Measurements from ENCODE around the gene WDR53. TPM values are rescaled to one million over a fixed set of nuclear protein-coding genes. Genes with fewer than 3 reads are reported as not detected.
A peak's percentile ranks its signal among the peaks of the same experiment; 100 is the strongest.
"Not testable (repeated sequence)": the region's sequence is repeated elsewhere in the genome, so short reads cannot be mapped to it uniquely, and the experiment has no call there.

The WDR53 gene
- total RNA-seq, 1 donor from 2014 or later: 10.1 TPM

DNA sequence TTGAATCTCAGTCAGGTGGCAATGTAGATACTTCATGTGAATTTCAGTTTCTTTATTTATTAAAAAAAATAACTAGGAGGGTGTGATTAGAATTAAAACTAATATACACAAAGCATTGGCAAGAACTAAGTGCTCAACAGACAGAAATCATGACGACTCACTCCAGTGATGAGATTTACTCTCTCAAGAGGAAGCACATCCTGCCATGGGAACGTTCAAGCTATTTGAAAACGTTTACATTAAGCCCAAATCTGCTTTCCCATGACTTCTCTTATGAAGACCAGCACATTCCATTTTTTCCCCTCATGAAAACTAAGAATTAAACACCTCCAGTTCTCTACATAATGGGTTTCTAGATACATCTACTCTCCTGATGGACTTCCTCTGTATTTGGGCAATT lies 8.5 kb downstream of the WDR53 start:
- no peak for DNase-seq (ENCODE audit: low spot score)

DNA sequence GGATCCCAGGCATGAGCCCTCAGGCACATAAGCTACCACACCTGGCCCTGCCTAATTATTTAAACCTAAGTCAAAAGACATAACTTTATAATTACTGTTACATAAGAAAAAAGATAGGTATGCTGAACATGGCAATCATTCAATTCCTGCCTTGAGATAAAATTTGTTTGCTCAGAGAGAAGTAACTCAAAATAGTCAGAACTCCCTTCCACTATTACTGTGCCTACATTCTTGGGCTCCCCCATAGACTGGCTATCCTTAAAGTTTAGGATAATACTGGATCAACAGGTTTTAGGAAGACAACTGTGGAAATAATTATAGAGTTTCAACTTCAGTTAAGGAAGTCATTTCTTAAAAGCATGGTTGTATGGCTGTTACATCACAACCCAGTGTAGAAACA lies 9.9 kb downstream of the WDR53 start:
- DNase-seq (ENCODE audit: low spot score): no peak

DNA sequence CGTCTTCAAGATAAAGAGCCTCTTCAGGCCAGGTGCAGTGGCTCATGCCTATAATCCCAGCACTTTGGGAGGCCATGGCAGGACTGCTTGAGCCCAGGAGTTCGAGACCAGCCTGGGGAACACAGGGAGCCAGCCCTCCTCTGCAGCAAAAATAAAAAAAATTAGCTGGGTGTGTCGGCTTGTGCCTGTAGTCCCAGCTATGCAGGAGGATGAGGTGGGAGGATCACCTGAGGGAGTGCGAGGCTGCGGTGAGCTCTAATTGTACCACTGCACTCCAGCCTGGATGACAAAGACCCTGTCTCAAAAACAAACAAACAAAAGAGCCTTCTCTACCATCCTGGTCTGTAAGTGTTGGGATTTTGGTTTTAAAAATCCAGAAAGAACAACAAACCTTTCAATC lies 11.1 kb downstream of the WDR53 start:
- DNase-seq (ENCODE audit: low spot score): no peak

DNA sequence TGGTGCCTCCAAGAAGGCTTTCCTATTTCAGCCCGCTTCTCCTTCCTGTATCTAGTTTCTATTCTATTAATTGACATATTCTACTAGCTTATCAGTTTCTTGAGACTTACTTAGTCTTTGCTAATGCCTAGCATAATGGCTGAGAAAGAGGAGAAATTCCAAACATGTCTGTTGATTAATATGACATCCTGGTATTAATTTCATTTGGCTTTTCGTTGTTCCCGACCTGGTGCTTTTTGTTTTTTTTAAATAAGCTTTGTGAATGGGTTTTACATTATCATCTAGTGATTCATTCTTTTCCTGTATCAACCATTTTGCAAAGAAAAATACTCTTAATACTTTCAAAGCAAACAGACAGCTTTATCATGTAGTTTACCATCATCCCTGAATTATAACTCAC lies 13.1 kb downstream of the WDR53 start:
- DNase-seq (ENCODE audit: low spot score): no peak

DNA sequence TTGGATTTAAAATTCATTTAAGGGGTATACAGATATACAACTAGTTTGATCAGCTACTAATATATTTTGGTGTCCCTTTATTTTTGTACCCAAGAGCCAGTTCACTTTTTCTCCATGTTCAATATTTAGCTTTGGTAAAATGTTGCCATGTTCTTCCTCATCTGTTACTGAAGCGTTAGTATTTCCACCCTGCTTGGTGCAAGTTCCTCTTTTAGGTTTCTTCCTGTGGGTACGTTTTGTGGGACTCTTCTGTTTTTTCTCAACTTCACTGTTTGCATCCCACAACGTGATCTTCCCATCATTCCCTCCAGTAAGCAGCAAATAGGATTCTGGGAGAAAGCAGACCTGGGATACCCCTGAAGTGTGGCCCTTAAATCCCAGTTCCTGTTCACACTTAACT lies 14.1 kb downstream of the WDR53 start:
- DNase-seq (ENCODE audit: low spot score): peak; percentile 5

DNA sequence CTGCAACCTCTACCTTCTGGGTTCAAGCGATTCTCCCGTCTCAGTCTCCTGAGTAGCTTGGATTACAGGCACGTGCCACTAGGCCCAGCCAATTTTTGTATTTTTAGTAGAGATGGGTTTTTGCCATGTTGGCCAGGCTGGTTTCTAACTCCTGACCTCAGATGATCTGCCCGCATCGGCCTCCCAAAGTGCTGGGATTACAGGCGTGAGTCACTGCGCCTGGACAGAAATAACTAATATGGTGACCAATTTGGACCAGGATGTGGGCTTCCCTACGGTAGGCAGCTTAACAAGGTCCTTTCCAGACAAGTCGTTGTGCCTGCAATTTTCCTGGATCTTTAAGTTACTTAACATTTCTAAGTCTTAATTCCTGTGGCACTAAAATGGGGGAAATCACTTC lies 14.8 kb downstream of the WDR53 start:
- DNase-seq (ENCODE audit: low spot score): no peak

DNA sequence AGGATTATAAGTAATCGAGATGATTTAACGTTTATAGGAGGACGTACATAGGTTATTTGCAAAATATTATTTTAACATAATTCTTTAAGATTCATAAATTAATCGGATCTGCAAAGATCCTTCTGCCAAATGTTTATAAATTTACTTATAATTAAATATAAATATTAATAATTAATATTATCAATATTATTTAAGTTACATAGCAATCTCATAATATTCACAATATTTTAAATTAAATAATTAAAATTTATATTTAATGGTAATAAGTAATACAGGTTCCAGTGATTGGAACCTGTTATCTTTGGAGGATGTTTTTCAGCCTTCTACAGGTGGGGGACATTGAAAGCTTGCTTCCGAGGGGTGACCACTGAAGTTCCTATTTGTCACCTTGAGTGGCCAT lies 16.1 kb downstream of the WDR53 start:
- DNase-seq (ENCODE audit: low spot score): no peak

DNA sequence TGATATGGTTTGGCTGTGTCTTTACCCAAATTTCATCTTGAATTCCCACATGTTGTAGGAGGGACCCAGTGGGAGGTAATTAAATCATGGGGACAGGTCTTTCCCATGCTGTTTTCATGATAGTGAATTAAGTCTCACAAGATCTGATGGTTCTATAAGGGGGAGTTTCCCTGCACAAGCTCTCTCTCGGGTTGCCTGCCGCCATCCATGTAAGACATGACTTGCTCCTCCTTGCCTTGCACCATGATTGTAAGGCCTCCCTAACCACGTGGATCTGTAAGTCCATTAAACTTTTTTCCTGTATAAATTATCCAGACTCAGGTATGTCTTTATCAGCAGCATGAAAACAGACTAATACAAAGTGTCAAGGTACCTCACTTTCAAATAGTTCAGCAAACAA lies 18.2 kb downstream of the WDR53 start:
- not testable (repeated sequence) for DNase-seq (ENCODE audit: low spot score)

DNA sequence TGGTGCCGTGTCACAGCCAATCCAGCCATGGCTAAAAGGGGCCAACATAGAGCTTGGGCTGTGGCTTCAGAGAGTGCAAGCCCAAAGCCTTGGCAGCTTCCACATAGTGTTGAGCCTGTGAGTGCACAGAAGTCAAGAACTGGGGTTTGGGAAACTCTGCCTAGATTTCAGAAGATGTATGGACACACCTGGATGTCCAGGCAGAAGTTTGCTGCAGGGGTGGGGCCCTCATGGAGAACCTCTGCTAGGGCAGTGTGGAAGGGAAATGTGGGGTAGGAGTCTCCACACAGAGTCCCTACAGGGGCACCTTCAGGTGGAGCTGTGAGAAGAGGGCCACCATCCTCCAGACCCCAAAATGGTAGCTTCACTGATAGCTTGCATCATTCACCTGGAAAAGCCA lies 19.0 kb downstream of the WDR53 start:
- not testable (repeated sequence) for DNase-seq (ENCODE audit: low spot score)

DNA sequence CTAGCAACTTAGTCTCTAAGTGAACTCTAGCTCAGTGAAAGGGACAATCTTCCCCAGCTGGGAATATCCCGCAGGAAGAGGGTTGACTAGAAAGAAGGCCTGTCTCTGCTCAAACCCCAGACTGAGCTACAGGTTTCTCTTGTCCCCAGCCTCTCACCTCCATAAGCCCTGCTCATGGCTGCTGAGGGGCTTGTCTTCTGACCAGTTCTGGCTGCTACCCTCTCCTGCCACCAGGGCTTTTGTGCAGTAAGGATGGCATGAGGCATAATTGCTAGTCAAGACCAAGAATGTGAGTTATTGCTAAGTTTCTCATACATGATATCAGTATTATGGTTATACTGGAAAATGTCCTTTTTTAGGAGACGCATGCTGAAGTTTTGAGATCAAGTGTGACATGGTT lies 21.3 kb downstream of the WDR53 start:
- no peak for DNase-seq (ENCODE audit: low spot score)

DNA sequence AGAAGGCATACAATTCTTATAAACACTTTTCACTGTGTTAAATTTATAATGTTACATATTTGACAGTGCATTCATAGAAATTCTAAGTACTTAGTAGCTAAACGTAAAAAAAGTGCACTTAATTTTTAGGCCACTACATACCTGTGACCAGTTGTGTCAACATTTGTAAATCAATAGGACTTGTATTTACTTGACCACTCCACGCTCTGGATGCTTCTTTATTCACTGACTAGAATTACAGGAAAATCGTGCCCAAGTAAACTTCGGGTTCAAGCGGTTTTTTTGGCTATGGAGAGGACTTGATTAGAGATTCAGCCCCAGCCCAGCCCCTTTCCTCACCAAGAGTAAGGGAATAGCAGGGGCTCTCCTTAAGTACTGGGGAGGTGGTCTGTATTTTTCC lies 21.8 kb downstream of the WDR53 start:
- DNase-seq (ENCODE audit: low spot score): no peak

DNA sequence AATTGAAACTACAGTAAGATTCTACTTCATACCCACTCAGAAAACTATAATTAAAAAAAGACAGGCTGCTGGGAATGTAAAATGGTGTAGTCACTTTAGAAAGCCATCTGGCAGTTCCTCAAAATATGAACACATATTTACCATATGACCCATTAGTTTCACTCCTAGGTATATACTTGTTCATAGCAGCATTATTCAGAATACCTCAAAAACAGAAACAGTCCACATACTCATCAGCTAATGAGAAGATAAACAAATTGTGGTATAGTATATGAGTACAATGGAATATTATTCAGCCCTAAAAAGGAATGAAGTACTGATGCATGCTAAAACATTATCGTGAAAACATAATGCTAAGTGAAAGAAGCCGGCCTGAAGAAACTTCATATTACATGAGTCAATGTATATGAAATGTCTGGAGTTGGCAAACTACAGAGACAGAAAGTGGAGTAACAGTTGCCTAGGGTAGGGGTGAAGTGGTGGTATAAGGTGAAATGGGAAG lies 23.8 kb downstream of the WDR53 start:
- DNase-seq (ENCODE audit: low spot score): no peak

DNA sequence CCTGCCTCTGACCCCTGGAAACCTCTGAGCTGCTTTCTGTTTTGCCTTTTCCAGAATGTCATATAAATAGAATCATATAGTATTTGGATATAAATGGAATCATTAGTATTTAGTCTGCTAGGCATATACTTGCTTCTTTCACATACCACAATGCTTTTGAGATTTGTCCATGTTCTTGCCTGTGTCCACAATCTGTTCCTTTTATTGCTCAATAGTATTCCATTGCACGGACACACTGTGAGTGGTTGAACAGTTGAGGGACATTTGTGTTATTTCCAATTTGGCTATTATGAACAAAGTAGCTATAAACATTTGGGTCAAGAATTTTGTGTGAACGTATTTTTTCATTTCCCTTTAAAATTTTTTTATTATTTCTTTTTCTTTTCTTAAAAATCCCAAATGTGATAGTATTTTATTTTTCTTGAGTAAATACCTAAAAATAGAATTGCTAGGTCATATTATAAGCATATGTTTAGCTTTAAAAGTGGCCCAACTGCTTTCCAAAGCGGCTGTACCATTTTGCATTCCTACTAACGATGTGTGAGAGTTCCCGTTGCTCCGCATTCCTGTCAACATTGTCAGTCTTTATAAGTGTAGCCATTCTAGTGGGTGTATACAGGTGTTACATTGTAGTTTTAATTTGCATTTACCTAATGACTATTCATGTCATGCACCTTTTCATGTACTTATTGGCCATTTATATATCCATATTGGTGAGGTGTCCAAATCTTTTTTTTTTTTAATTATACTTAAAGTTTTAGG lies 26.5 kb downstream of the WDR53 start:
- DNase-seq (ENCODE audit: low spot score): no peak

DNA sequence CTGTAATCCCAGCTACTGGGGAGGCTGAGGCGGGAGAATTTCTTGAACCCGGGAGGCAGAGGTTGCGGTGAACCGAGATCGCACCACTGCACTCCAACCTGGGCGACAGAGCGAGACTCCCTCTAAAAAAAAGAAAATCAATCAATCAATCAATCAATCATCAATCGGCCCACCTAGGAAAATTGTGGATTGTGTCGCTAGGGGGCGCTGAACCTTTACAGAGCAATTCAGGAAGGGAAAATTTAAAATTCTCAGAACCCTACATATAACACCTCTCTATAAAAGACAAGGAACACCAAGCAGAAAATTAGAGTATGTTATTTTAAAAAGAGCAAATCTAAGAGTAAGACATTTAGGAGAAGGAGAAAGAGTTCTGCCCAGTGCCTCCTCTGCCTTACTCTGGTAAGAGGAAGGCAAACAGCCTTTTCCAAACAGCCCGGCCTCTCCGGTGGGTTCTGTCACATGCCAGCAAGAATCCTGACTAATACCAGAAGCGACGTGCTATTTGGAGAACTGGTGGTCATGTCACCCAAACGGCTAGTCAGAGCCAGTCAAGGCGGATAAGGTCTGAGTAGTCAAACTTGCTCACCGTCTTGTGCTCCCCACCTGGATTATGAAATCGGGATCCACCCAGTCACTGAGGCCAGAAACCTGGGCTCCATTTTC lies 30.9 kb downstream of the WDR53 start:
- no peak for DNase-seq (ENCODE audit: low spot score)

DNA sequence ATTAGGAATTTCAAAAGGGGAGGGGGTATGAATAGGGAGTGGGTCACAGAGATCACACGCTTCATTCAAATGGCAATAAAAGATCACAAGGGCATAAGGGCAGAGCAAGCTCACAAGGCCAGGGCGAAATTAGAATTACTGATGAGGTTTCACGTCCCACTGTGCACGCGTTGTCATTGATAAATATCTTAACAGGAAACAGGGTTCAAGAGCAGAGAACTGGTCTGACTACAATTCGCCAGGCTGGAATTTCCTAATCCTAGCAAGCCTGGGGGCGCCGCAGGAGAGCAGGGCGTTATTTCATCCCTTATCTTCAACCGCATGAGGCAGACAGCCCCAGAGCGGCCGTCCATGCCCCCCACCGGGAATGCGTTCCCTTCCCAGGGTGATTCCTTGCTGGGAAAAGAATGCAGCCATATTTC lies 35.1 kb downstream of the WDR53 start:
- DNase-seq (ENCODE audit: low spot score): no peak

DNA sequence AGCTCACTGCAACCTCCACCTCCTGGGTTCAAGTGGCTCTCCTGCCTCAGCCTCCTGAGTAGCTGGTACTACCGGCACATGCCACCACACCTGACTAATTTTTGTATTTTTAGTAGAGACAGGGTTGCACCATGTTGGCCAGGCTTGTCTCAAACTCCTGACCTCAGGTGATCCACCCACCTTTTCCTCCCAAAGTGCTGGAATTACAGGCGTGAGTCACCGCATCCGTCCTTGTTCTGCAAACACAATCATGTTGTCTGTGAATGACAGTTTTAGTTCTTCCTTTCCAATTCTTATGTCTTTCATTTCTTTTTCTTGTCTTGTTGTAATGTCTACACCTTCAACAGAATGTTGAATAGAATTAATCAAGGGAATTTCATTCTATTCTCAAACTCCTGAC lies 36.9 kb downstream of the WDR53 start:
- no peak for DNase-seq (ENCODE audit: low spot score)

DNA sequence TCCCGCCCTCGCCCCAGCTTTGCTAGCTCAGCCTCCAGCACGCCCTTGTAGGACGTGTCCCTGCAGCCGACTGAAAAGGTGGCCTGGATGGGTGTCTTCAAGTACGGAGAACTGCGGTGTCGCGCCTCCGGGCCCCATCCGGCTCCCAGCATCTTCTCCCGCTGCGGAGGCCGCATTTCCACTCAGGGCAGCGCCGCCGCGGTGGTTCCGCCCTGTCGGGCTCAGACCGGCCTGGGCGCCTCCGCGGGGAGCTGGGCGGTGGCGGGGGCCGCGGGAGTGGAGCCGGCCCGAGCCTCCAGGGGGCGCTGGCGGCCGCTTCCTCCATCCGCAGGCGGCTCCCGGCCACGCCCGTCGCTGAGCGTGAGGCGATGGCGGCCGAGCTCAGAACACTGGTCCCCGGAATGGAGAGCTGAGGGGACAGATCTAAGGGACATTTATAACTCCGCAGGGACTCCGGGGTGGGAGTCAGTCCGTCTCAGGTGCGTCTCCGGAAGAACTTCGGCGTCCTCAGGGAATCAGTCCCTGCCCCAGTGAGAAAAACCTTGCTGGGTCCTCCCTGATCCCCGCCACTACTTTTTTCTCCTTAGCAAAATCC lies 39.6 kb downstream of the WDR53 start:
- DNase-seq (ENCODE audit: low spot score): peak; percentile 62

DNA sequence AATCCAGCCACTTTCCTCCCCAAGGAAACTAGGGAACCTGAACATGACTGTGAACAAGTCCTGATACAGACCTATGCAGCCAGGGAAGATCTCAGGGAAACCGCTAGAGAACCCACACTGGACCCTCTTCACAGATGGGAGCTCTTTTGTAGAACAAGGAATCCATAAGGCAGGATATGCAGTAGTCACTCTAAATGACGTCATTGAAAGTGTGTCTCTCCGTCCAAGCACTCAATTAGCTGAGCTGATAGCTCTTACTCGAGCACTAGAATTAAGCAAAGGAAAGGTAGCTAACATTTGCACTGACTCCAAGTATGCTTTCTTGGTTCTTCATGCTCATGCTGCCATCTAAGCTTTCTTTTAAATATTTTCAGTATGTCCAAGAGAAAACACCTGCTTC lies 43.2 kb downstream of the WDR53 start:
- DNase-seq (ENCODE audit: low spot score): no peak

DNA sequence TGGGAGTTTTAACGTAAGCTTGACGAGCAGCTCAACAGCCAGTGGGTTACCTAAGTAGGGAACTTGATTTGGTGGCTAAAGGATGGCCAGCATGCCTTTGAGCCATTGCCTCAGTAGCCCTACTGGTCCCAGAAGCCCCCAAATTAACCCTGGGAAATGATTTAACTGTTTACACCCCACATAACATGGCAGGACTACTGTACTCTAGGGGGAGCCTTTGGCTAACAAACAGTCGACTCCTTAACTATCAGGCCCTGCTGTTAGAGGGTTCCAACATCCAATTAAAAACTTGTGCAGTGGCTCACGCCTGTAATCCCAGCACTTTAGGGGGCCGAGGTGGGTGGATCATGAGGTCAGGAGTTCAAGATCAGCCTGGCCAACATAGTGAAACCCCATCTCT lies 43.8 kb downstream of the WDR53 start:
- DNase-seq (ENCODE audit: low spot score): no peak

DNA sequence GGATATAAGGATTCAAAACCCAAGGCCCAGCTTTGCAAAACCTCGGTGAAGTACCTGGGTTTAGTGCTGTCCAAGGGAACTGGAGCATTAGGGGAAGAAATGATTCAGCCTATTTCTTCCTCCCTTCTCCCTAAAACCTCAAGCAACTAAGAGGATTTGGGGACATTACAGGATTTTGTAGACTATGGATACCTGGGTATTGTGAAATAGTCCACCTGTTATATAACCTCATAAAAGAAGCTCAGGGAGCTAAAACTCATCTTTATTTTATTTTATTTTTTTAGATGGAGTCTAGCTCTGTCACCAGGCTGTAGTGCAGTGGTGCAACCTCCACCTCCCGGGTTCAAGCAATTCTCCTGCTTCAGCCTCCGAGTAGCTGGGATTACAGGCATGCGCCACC lies 44.5 kb downstream of the WDR53 start:
- no peak for DNase-seq (ENCODE audit: low spot score)

DNA sequence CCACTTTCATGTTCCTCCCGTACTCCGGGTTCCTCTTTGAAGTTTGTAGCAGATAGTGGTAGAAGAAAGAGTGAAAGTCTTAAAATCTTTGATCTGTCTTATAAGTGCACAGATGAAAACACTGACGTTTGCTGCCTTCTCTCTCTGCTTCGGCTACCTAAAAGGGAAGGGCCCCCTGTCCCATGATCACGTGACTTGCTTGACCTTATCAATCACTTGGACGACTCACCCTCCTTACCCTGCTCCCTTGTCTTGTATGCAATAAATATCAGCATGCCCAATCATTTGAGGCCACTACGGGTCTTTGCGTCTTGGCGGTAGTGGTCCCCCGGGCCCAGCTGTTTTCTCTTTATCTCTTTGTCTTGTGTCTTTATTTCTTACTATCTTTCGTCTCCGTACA lies 47.1 kb downstream of the WDR53 start:
- not testable (repeated sequence) for DNase-seq (ENCODE audit: low spot score)

DNA sequence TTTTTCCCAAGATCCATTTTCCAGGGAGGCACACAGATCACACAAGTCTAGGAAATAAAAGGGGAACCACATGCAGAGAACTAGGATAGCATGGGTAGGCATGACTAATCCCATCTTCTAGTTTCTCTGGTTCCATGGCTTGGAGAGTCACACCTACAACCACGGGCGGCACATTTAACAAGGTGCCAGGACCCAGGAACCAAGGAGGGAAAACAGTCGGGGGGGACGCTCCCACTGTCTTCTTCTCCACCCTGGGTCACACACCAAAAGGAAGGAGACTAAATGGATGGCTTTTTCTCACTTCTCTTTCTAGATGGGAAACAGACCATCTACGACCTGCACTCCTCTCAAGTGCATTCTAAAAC lies 48.7 kb downstream of the WDR53 start:
- no peak for DNase-seq (ENCODE audit: low spot score)

All from umbilical cord (tissue), 2 donors.